MCF 10A (cell line): Measurements from ENCODE around the gene PRKN. TPM values are rescaled to one million over a fixed set of nuclear protein-coding genes. Genes with fewer than 3 reads are reported as not detected.

Source experiments
- BruUV-seq: library from RNA; stranded (reverse); fragments of 400-500 nt; replicated peaks from 2 replicates; lab custom pipeline; 2021; lab: Mats Ljungman, UMichigan
- CTCF ChIA-PET: fragments of 300-600 bp; sonication (Branson Sonifier 250); formaldehyde crosslinking; extraction: SDS; loops from one replicate; lab custom pipeline; 2021; ENCODE audit warnings: antibody characterized with exemption, inconsistent platforms; lab: Yijun Ruan, JAX
- POLR2A ChIA-PET: fragments of 300-600, 350-650 bp; sonication (Branson Sonifier 250); formaldehyde crosslinking; extraction: SDS; loops from one replicate; lab custom pipeline; 2020; ENCODE audit warnings: antibody characterized with exemption, inconsistent platforms; lab: Yijun Ruan, JAX
- DNase-seq: peaks from one replicate; pipeline ENCODE4 v3.0.0-alpha.2; 2018; ENCODE audit not compliant: unreplicated experiment
- H3K27ac Mint-ChIP-seq: one replicate; pipeline ENCODE4 v1.8.0; 2022; ENCODE audit warnings: mild to moderate bottlenecking, low read depth, mixed read lengths; ENCODE audit not compliant: unreplicated experiment
- H3K27me3 Mint-ChIP-seq: one replicate; pipeline ENCODE4 v1.8.0; 2022; ENCODE audit warnings: mixed read lengths; ENCODE audit not compliant: insufficient read depth, unreplicated experiment
- H3K36me3 Mint-ChIP-seq: one replicate; pipeline ENCODE4 v1.8.0; 2022; ENCODE audit warnings: mild to moderate bottlenecking, moderate library complexity, mixed read lengths; ENCODE audit not compliant: insufficient read depth, unreplicated experiment
- H3K4me1 Mint-ChIP-seq: one replicate; pipeline ENCODE4 v1.8.0; 2022; ENCODE audit warnings: mixed read lengths; ENCODE audit not compliant: insufficient read depth, unreplicated experiment
- H3K4me3 Mint-ChIP-seq: one replicate; pipeline ENCODE4 v1.8.0; 2022; ENCODE audit warnings: mild to moderate bottlenecking, moderate library complexity, mixed read lengths; ENCODE audit not compliant: unreplicated experiment
- H3K9me3 Mint-ChIP-seq: one replicate; pipeline ENCODE4 v1.8.0; 2022; ENCODE audit warnings: mixed read lengths; ENCODE audit not compliant: unreplicated experiment
- intact Hi-C: fragments of 100-400 bp; cut with micrococcal nuclease; formaldehyde crosslinking; loops from 2 replicates; pipeline ENCODE4 v1.14.1; 2022
- total RNA-seq: library from RNA; stranded (reverse); gene quantifications from 2 replicates; pipeline ENCODE4 v1.2.3, GENCODE V29; 2022
- TF ChIP-seq, protein P1 (sequence below): fragments of 200-600 bp; IDR thresholded peaks from one replicate; pipeline ENCODE4 v1.8.0; 2022; ENCODE audit warnings: antibody characterized with exemption, mild to moderate bottlenecking; ENCODE audit not compliant: unreplicated experiment

PRKN gene
- total RNA-seq, 1 experiment from 2014 or later: 2.5 TPM

DNA sequence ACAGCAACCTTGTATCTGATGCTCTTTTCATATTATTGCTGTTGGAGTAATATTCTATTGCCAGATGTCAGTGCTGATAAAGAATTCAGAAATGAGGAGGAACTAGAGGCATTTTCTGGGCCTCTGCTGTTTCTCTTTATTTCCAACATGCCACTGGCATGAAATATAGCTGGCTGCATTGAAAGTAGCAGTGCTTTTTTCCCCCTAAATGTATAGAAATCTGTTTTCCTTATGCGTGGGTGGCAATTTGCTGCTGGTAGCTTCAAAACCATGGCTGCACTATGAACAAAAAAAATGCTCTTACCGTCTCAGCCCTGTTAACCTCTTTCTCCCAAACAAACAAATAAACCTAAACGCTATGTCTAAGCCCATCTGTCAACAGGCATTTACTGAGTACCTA, 1011.4 kb downstream of the PRKN start:
- TF ChIP-seq, protein P1, sequence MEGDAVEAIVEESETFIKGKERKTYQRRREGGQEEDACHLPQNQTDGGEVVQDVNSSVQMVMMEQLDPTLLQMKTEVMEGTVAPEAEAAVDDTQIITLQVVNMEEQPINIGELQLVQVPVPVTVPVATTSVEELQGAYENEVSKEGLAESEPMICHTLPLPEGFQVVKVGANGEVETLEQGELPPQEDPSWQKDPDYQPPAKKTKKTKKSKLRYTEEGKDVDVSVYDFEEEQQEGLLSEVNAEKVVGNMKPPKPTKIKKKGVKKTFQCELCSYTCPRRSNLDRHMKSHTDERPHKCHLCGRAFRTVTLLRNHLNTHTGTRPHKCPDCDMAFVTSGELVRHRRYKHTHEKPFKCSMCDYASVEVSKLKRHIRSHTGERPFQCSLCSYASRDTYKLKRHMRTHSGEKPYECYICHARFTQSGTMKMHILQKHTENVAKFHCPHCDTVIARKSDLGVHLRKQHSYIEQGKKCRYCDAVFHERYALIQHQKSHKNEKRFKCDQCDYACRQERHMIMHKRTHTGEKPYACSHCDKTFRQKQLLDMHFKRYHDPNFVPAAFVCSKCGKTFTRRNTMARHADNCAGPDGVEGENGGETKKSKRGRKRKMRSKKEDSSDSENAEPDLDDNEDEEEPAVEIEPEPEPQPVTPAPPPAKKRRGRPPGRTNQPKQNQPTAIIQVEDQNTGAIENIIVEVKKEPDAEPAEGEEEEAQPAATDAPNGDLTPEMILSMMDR: no peak
- H3K27me3 Mint-ChIP-seq: no peaks in the 10 kb centered on the region
- H3K4me1 Mint-ChIP-seq: no peaks in the 10 kb centered on the region
- DNase-seq: no peak
- ChIA-PET POLR2A (no interaction called here), CTCF (interaction anchor here (0.5 to 0.6 kb wide), 2 partner anchors 127 to 143 kb away, joined by 3 read pairs; no protein-coding TSS in a partner anchor)
- intact Hi-C loops: no loop called here
- H3K9me3 Mint-ChIP-seq: no peaks in the 10 kb centered on the region
- H3K36me3 Mint-ChIP-seq: no peaks in the 10 kb centered on the region
- H3K4me3 Mint-ChIP-seq: no peak overlapping the region
- no TSS peak for BruUV-seq
- no peak overlapping the region for H3K27ac Mint-ChIP-seq

DNA sequence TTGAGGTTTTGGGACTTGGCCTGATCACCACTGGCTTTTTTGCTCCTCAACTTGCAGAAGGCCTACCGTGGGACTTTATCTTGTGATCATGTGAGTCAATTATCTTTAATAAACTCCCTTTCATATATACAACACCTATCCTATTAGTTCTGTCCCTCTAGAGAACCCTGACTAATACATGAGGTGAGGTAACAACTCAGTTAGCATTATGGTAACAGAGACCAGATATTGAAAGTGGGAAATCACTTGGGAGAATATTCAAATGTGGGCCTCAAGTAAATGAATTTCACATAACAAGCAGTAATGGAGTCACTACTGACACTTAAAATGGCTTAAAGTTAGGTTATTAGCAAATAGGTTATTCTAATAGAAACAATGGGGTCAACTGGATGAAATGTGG, 1015.6 kb downstream of the PRKN start:
- Mint-ChIP-seq H3K4me1 (no peaks in the 10 kb centered on the region), H3K9me3 (no peaks in the 10 kb centered on the region), H3K27me3 (no peaks in the 10 kb centered on the region), H3K36me3 (no peaks in the 10 kb centered on the region), H3K4me3 (no peak overlapping the region), H3K27ac (no peak overlapping the region)
- TF ChIP-seq, protein P1: no peak
- intact Hi-C loops: no loop called here
- DNase-seq: no peak
- ChIA-PET CTCF (no interaction called here), POLR2A (no interaction called here)
- BruUV-seq: no TSS peak

DNA sequence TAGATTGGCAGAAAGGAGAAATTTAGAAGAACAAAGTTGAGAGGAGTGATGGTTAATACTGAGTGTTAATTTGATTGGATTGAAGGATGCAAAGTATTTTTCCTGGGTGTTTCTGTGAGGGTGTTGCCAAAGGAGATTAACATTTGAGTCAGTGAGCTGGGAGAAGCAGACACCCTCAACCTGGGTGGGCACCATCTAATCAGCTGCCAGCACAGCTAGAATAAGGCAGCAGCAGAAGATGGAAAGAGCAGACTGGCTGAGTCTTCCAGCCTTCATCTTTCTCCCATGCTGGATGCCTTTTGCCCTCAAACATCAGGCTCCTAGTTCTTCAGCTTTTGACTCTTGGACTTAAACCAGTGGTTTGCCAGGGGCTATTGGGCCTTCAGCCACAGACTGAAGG, 1016.1 kb downstream of the PRKN start:
- BruUV-seq: no TSS peak
- no peak for DNase-seq
- Mint-ChIP-seq H3K36me3 (no peaks in the 10 kb centered on the region), H3K27ac (no peak overlapping the region), H3K4me3 (no peak overlapping the region), H3K27me3 (no peaks in the 10 kb centered on the region), H3K4me1 (no peaks in the 10 kb centered on the region), H3K9me3 (no peaks in the 10 kb centered on the region)
- TF ChIP-seq, protein P1: no peak
- intact Hi-C loops: no loop called here
- ChIA-PET POLR2A (no interaction called here), CTCF (no interaction called here)

DNA sequence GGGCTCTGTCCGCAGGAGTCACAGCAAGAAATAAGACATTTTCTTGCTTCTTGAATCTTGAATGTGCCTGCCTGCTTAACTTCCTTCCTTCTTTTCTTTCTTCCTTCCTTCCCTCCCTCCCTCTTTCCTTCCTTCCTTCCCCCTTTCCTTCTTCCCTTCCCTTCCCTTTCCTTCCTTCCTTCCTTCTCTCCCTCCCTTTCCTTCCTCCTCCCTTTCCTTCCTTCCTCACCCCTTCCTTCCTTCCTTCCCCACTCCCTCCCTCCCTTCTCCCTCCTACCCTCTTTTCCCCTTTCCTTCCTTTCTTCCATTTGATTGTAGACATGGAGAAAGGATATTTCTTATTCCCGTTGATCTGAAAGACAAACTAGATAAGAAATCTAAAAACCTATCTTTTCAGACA, 1016.9 kb downstream of the PRKN start:
- no peak overlapping the region for H3K4me3 Mint-ChIP-seq
- no TSS peak for BruUV-seq
- intact Hi-C loops: no loop called here
- CTCF ChIA-PET: no interaction called here
- no peaks in the 10 kb centered on the region for H3K36me3 Mint-ChIP-seq
- no peaks in the 10 kb centered on the region for H3K4me1 Mint-ChIP-seq
- TF ChIP-seq, protein P1: no peak
- H3K27ac Mint-ChIP-seq: no peak overlapping the region
- POLR2A ChIA-PET: no interaction called here
- no peaks in the 10 kb centered on the region for H3K27me3 Mint-ChIP-seq
- no peaks in the 10 kb centered on the region for H3K9me3 Mint-ChIP-seq
- DNase-seq: no peak
